GM18526 (cell line): ENCODE data around the gene PKD1L1.

Experiments
- POLR2A ChIP-seq: IDR thresholded peaks from 3 replicates; pipeline ENCODE4 v1.6.1; 2011; ENCODE audit not compliant: insufficient read length; ENCODE audit errors: extremely low read depth

PKD1L1 gene

DNA sequence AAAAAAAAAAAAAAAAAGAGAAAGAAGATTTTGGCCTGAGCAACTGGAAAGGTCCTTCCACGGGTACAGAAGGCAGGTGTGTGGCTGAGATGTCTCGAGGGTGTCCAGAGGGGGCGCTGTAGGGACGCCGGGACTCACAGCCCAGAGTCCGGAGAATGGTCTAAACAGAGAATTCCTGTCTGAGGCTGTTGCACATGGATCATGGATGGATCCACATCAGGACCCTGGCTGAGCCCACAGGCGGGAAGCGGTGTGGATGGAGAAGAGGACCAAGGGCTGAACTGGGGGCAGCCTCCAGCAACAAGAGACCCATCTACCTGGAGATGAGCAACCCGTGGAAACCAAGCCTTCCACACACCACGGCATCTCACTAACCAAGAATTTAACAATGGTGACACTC, 55.0 kb downstream of the PKD1L1 start:
- TF ChIP-seq POLR2A = no peak

DNA sequence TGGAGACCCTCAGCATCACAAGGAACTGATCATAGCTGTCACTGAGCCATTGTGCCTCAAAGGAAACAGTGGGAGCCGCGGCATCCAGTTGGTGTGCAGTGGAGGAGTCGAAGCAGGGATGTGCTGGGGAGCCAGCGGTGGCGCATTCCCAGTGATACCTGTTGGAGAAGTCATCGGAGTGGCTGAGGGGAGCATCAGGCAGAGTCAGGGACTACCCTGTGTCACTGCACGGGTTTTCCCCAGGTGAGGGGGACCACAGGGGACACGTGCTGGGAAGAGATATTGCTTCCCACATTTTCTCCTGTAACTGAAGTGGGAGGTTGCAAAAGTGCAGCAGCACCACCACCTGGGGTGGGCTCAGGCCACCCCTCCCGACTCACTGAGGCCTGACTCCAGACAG, 57.7 kb downstream of the PKD1L1 start:
- TF ChIP-seq POLR2A = no peak

- TF ChIP-seq POLR2A = no peak
These were observed 58.1 kb downstream of the PKD1L1 start for GRCh38 chr7:47890125-47890524.

DNA sequence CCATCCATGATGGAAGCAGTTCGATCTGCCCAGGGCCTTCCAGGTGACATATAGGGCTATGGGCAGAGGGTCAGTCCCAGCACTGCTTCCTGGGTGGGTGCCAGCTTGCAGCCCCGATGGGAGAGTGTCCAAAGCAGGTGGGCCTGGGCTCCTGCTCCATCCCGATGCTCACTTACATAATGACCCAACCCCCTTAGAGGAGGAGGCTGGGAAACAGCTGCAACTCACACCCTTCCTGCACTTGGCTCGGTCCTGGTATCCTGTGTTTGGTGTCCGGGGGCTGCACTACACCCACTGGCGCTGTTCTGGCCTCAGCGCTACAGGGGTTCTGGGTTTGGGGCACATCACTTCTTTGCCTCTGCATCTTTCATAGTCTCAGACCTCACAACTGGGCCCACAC, 58.5 kb downstream of the PKD1L1 start:
- TF ChIP-seq POLR2A = no peak

GRCh38 chr7:47888371-47889265, 59.6 kb downstream of the PKD1L1 start:
- TF ChIP-seq POLR2A = no peak

DNA sequence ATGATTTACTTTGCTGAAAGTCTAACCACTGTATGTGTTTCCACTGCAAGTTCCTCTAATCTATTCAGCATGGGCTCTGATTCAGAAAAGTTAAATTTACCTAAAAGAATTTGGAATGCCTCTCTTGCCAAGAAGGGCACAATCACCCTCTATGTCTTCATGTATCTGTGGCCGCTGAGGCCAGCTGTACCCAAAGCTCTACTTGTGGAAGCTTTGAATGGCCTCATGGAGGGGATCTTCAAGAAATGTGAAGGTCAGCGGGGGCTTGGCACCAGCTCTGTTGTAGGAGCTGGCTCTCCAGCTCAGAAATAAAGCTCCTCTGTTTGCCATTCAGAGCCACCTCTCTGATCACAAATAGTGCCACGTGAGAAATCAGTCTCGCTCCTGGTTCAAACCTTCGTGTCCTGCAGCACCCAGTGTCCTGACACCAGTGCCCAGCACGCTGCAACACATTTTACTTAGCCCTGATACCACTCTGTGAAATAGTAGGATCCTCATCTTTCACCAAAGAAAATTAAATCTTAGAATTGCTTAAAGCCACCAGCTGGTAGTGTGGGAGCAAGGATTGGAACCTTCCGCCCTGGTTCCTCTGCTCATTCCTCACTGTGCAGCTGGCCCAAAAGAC, 61.1 kb downstream of the PKD1L1 start:
- no peak for TF ChIP-seq POLR2A

GRCh38 chr7:47885987-47886811, 62.1 kb downstream of the PKD1L1 start:
- no peak for TF ChIP-seq POLR2A

DNA sequence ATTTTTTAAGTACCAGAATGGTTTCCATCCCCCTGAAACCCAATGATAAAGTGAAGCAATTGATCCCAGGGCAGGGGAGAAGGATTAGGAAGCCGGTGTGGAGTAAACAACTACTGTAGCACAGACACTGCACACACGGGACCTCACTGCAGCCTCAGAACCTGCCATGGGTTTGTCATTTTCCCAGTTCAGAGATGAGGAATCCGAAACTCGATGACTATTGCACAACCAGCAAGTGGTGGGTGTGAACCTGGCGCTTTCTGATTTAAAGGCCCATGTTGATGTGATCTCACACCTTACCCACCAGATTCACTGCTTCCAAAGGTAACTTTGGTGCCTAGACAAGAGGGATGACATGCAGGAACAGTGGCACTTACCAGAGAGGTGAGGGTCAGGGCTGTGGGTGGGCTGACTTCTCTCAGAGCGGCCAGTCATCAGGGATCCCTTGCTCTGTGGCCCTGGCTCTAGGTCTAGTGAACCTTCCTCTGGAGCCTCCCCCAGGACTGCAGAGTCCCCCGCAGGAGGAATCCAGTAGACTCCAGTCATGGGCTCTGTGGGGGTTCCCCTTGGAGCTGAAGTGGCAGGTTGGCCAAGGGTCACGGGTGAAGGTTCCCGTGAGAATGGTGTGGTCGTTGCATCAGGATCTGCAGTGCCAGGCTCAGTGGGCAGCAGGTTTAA, 62.8 kb downstream of the PKD1L1 start:
- TF ChIP-seq POLR2A = no peak

- TF ChIP-seq POLR2A = no peak
These were observed 63.6 kb downstream of the PKD1L1 start for GRCh38 chr7:47884675-47885074.

GRCh38 chr7:47882635-47883034, 65.6 kb downstream of the PKD1L1 start:
- no peak for TF ChIP-seq POLR2A

DNA sequence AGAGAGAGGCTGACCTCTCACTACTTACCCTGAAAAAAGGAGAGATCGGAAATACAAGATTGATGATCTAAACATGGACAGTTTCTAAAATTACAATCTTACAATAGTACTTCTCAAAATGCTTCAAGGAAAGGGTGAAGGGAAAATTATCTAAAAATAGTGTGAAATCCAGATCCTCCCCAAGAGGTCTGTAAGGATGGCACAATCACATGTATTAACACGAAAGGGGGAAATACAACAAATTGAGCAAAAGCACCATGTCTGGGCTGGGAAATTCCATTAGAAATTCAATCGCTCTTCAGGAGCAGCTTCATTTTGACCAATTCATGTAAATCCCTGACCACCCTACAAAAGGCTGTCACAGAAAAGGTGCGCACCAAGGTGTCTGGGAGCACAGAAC, 67.0 kb downstream of the PKD1L1 start:
- no peak for TF ChIP-seq POLR2A

- no peak for TF ChIP-seq POLR2A
These were observed 69.6 kb downstream of the PKD1L1 start for GRCh38 chr7:47878662-47879061.

DNA sequence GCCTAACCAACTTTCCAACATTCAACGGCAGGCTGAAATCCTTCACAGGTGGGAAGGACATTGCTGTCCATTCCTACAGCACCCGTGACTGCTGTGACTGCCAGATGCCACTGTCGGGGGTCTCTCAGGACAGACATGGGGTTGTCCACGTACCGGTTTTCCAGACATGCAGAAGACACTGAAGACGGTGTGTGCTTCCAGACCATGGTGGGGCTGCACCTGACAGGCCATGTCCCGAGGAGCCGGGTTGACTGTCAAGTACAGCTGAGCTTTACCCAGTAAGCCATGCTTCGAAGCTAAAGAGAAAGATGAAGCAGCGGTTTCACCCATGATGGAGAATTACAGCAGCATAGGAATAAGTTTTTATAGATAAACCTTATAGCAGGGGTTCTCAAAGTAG, 70.9 kb downstream of the PKD1L1 start:
- TF ChIP-seq POLR2A = no peak

- no peak for TF ChIP-seq POLR2A
These were observed 72.1 kb downstream of the PKD1L1 start for GRCh38 chr7:47875998-47876744.

DNA sequence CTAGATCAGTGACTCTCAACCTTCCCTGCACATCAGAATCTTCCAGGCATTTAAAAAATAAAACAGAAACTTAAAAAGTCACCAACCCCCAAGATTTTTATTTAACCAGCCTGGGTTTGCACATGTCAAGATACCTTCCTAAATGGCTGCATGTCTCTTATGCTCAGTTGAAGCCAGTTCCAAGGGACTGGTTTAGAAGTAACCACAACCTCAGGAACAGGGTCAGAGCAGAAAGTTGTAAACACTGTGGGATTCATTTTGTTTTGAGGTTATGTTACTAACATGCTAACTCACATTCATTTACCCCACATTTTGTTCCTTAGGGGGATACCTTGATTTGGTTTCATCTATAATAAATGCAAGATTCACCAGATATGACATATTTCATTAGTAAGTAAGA, 72.9 kb downstream of the PKD1L1 start:
- TF ChIP-seq POLR2A = no peak

- no peak for TF ChIP-seq POLR2A
These were observed 74.5 kb downstream of the PKD1L1 start for GRCh38 chr7:47873762-47874161.
